Measurements from ENCODE around the gene NXPH4. TPM values are rescaled to one million over a fixed set of nuclear protein-coding genes. Genes with fewer than 3 reads are reported as not detected.

Gene NXPH4
- total RNA-seq, 1 donor from 2014 or later = not detected

DNA sequence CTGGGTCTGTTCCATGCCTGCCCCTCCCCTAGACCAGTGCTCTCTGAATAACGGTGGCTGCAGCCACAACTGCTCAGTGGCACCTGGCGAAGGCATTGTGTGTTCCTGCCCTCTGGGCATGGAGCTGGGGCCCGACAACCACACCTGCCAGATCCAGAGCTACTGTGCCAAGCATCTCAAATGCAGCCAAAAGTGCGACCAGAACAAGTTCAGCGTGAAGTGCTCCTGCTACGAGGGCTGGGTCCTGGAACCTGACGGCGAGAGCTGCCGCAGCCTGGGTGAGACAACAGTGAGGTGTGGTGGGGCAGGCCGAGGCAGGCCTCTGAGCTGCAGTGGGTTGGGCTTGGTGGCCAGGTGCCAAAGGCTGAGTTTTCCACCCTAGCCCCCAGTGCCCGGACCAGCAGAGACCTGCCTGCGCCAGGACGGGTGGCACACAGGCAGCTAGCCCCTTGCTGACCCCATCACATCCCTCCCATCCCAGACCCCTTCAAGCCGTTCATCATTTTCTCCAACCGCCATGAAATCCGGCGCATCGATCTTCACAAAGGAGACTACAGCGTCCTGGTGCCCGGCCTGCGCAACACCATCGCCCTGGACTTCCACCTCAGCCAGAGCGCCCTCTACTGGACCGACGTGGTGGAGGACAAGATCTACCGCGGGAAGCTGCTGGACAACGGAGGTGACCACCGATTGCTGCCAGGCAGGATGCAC lies 41.0 kb upstream of the NXPH4 start:
- Histone ChIP-seq H3K36me3 (no peaks in the 10 kb centered on the region), H3K4me1 (no peaks in the 10 kb centered on the region), H3K4me3 (no peak overlapping the region), H2AFZ (replicated peaks) (no peak overlapping the region), H3K9me3 (ENCODE audit: low read depth) (no peaks in the 10 kb centered on the region), H4K20me1 (ENCODE audit: low read depth) (peaks cover 3% of the 10 kb centered on the region), H3K9ac (no peak overlapping the region), H3F3A (ENCODE audit: low read depth) (no peaks in the 10 kb centered on the region), H3K27ac (no peak overlapping the region), H3K79me2 (ENCODE audit: low read depth) (no peaks in the 10 kb centered on the region), H3K27me3 (no peaks in the 10 kb centered on the region), H3K4me2 (no peak overlapping the region)
- H3K36me3 Mint-ChIP-seq = peaks cover 27% of the 10 kb centered on the region
- peaks cover 7% of the 10 kb centered on the region for H3K27me3 Mint-ChIP-seq (ENCODE audit: insufficient read depth, low read depth)
- peaks cover 9% of the 10 kb centered on the region for H3K4me1 Mint-ChIP-seq
- TF ChIP-seq EZH2 (IDR thresholded peaks at IDR 0.05) = no peak
- TF ChIP-seq, protein P1, sequence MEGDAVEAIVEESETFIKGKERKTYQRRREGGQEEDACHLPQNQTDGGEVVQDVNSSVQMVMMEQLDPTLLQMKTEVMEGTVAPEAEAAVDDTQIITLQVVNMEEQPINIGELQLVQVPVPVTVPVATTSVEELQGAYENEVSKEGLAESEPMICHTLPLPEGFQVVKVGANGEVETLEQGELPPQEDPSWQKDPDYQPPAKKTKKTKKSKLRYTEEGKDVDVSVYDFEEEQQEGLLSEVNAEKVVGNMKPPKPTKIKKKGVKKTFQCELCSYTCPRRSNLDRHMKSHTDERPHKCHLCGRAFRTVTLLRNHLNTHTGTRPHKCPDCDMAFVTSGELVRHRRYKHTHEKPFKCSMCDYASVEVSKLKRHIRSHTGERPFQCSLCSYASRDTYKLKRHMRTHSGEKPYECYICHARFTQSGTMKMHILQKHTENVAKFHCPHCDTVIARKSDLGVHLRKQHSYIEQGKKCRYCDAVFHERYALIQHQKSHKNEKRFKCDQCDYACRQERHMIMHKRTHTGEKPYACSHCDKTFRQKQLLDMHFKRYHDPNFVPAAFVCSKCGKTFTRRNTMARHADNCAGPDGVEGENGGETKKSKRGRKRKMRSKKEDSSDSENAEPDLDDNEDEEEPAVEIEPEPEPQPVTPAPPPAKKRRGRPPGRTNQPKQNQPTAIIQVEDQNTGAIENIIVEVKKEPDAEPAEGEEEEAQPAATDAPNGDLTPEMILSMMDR (IDR thresholded peaks at IDR 0.05) = peak; percentile 82
- H3K27ac Mint-ChIP-seq = peak overlapping the region; percentile 91
- no peaks in the 10 kb centered on the region for H3K9me3 Mint-ChIP-seq
- DNase-seq (ENCODE audit: low spot score) = peak; percentile 85
- H3K4me3 Mint-ChIP-seq = no peak overlapping the region

DNA sequence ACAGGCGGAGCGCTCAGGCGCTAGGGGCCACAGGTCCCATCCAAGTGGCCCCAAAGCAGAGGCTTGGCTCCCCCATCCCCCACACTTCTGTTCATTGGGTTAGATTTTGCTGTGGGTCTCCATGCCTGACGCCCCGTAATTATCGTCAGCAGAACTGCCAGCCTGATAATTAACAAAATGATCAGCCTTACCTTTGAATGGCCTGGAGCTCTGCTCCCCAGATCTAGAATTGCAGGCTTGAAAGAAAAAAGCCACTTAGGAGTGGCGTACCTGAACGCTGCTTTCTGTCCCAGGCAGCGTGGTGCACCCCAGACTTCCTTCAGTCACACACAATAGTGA lies 40.5 kb upstream of the NXPH4 start:
- no peak for DNase-seq (ENCODE audit: low spot score)
- no peak overlapping the region for H3K27ac Mint-ChIP-seq
- H3K4me1 Mint-ChIP-seq = peaks cover 8% of the 10 kb centered on the region

DNA sequence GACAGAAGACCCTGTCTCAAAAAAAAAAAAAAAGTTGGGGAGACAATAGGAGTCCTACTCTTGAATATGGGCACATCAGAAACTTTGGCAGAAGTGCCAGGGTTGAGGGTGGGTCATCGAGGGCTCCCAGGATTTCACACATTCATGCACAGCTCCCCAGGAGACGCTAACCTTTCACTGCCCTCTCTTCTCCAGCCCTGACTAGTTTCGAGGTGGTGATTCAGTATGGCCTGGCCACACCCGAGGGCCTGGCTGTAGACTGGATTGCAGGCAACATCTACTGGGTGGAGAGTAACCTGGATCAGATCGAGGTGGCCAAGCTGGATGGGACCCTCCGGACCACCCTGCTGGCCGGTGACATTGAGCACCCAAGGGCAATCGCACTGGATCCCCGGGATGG lies 39.7 kb upstream of the NXPH4 start:
- peaks cover 2% of the 10 kb centered on the region for H3F3A ChIP-seq (ENCODE audit: low read depth)
- no peaks in the 10 kb centered on the region for H3K36me3 ChIP-seq
- H2AFZ ChIP-seq (replicated peaks) = no peak overlapping the region
- H3K4me2 ChIP-seq = no peak overlapping the region
- Mint-ChIP-seq H3K4me1 (peaks cover 4% of the 10 kb centered on the region), H3K4me3 (no peak overlapping the region), H3K36me3 (peaks cover 30% of the 10 kb centered on the region), H3K27ac (no peak overlapping the region), H3K9me3 (no peaks in the 10 kb centered on the region), H3K27me3 (ENCODE audit: insufficient read depth, low read depth) (peaks cover 8% of the 10 kb centered on the region)
- no peak overlapping the region for H3K27ac ChIP-seq
- H3K4me1 ChIP-seq = no peaks in the 10 kb centered on the region
- no peaks in the 10 kb centered on the region for H3K79me2 ChIP-seq (ENCODE audit: low read depth)
- H3K4me3 ChIP-seq = no peak overlapping the region
- H4K20me1 ChIP-seq (ENCODE audit: low read depth) = peaks cover 3% of the 10 kb centered on the region
- no peaks in the 10 kb centered on the region for H3K9me3 ChIP-seq (ENCODE audit: low read depth)
- DNase-seq (ENCODE audit: low spot score) = no peak
- TF ChIP-seq EZH2phosphoT487 (IDR thresholded peaks at IDR 0.05) = no peak
- TF ChIP-seq, protein P1 (IDR thresholded peaks at IDR 0.05) = no peak
- TF ChIP-seq EZH2 (IDR thresholded peaks at IDR 0.05) = no peak
- H3K27me3 ChIP-seq = no peaks in the 10 kb centered on the region
- H3K9ac ChIP-seq = no peak overlapping the region

More for the DNA sequence above, 40.5 kb upstream of the NXPH4 start:
- H3K4me2 ChIP-seq = no peak overlapping the region
- Mint-ChIP-seq H3K36me3 (peaks cover 27% of the 10 kb centered on the region), H3K27me3 (ENCODE audit: insufficient read depth, low read depth) (peaks cover 7% of the 10 kb centered on the region), H3K4me3 (no peak overlapping the region), H3K9me3 (no peaks in the 10 kb centered on the region)
- H3K27ac ChIP-seq = no peak overlapping the region
- no peaks in the 10 kb centered on the region for H3K9me3 ChIP-seq (ENCODE audit: low read depth)
- H3F3A ChIP-seq (ENCODE audit: low read depth) = no peaks in the 10 kb centered on the region
- no peak overlapping the region for H3K4me3 ChIP-seq
- H3K9ac ChIP-seq = no peak overlapping the region
- no peaks in the 10 kb centered on the region for H3K4me1 ChIP-seq
- no peaks in the 10 kb centered on the region for H3K79me2 ChIP-seq (ENCODE audit: low read depth)
- no peak overlapping the region for H2AFZ ChIP-seq (replicated peaks)
- peaks cover 3% of the 10 kb centered on the region for H4K20me1 ChIP-seq (ENCODE audit: low read depth)
- H3K36me3 ChIP-seq = no peaks in the 10 kb centered on the region
- TF ChIP-seq EZH2 (IDR thresholded peaks at IDR 0.05) = no peak
- TF ChIP-seq, protein P1 (IDR thresholded peaks at IDR 0.05) = no peak
- no peak for TF ChIP-seq EZH2phosphoT487 (IDR thresholded peaks at IDR 0.05)
- no peaks in the 10 kb centered on the region for H3K27me3 ChIP-seq

Data from neural progenitor cell (in vitro differentiated cells).